HT-29 (cell line): ENCODE results near the gene SND1. TPM values are rescaled to one million over a fixed set of nuclear protein-coding genes. Genes with fewer than 3 reads are reported as not detected.
"Not testable (repeated sequence)": the region's sequence is repeated elsewhere in the genome, so short reads cannot be mapped to it uniquely, and the experiment has no call there.

Experiments
- DNase-seq: peaks from one replicate; pipeline ENCODE4 v3.0.0-alpha.2; 2015; ENCODE audit warnings: low spot score
- total RNA-seq: library from RNA; depleted of rRNA; stranded (reverse); fragments of >200 nt; shearing (Covaris generic); gene quantifications from 2 replicates; pipeline ENCODE4 v1.2.3, GENCODE V29; 2014

SND1 gene
- total RNA-seq, 1 experiment from 2014 or later: 178 TPM

GRCh38 chr7:128093614-128094570, 441.9 kb downstream of the SND1 start:
- no peak for DNase-seq

GRCh38 chr7:128094686-128095085, 442.7 kb downstream of the SND1 start:
- no peak for DNase-seq

GRCh38 chr7:128097211-128097731, 445.3 kb downstream of the SND1 start:
- DNase-seq: no peak

- no peak for DNase-seq
Observed at GRCh38 chr7:128098629-128099028, 446.6 kb downstream of the SND1 start.

GRCh38 chr7:128099204-128099671, 447.2 kb downstream of the SND1 start:
- DNase-seq: no peak

- peak; percentile 4 for DNase-seq
Observed at GRCh38 chr7:128100225-128100948, 448.4 kb downstream of the SND1 start.

GRCh38 chr7:128100949-128101713, 449.1 kb downstream of the SND1 start:
- DNase-seq: peak; percentile 6

- DNase-seq: no peak
Observed at GRCh38 chr7:128102490-128103291, 450.7 kb downstream of the SND1 start.

- no peak for DNase-seq
Observed at GRCh38 chr7:128103498-128104107, 451.6 kb downstream of the SND1 start.

GRCh38 chr7:128104108-128104742, 452.2 kb downstream of the SND1 start:
- no peak for DNase-seq

- DNase-seq: no peak
Observed at GRCh38 chr7:128105228-128106022, 453.4 kb downstream of the SND1 start.

GRCh38 chr7:128106821-128107220, 454.8 kb downstream of the SND1 start:
- DNase-seq: no peak

GRCh38 chr7:128107516-128107915, 455.5 kb downstream of the SND1 start:
- not testable (repeated sequence) for DNase-seq

- no peak for DNase-seq
Observed at GRCh38 chr7:128108129-128108528, 456.1 kb downstream of the SND1 start.

GRCh38 chr7:128108641-128109423, 456.8 kb downstream of the SND1 start:
- no peak for DNase-seq

- DNase-seq: not testable (repeated sequence)
Observed at GRCh38 chr7:128109424-128109969, 457.5 kb downstream of the SND1 start.

- no peak for DNase-seq
Observed at GRCh38 chr7:128110641-128111364, 458.8 kb downstream of the SND1 start.
